ENCODE measurements around the gene RFXAP.

Gene RFXAP

DNA sequence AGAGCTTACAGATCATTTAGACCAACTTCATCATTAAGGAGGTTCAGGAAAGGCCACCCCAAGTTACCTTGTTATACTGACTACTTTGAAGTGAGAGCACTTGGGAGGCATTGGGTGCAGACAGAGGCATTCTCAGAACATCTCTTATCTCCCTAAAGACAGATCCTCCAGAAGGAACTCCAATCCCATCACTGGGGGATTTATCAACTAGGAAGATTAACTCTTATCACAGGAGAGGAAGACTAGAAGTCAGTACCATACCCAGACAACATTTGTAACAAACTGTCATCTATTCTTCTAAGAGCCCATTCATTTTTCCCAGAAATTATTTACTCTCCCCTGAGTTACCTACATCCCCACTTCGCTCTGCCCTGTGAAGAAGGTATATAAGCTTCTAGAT is 5.8 kb upstream of the RFXAP start:
- TF ChIP-seq, protein P1, sequence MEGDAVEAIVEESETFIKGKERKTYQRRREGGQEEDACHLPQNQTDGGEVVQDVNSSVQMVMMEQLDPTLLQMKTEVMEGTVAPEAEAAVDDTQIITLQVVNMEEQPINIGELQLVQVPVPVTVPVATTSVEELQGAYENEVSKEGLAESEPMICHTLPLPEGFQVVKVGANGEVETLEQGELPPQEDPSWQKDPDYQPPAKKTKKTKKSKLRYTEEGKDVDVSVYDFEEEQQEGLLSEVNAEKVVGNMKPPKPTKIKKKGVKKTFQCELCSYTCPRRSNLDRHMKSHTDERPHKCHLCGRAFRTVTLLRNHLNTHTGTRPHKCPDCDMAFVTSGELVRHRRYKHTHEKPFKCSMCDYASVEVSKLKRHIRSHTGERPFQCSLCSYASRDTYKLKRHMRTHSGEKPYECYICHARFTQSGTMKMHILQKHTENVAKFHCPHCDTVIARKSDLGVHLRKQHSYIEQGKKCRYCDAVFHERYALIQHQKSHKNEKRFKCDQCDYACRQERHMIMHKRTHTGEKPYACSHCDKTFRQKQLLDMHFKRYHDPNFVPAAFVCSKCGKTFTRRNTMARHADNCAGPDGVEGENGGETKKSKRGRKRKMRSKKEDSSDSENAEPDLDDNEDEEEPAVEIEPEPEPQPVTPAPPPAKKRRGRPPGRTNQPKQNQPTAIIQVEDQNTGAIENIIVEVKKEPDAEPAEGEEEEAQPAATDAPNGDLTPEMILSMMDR (IDR thresholded peaks at IDR 0.05; ENCODE audit: low read depth, low read length, missing control alignments), result no peak
- no peak overlapping the region for H3K4me3 ChIP-seq (replicated peaks; ENCODE audit: low read depth, low read length)
- no peak for DNase-seq (ENCODE audit: extremely low read depth, low read depth)

DNA sequence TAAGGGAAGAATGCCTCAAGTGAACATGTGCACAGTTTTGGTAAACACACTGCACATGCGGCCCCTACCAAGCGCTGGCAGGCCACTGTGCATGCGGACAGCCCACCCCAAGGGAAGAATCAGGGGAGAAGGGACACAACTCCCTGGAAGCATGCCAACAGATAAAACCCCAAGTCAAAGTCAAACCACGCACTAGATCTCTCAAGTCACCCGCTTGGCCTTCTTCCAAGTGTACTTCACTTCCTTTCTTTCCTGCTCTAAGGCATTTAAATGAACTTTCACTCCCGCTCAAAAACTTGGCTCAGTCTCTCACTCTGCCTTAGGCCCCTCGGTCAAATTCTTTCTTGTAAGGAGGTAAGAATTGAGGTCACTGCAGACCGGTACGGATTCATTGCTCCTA is 4.6 kb upstream of the RFXAP start:
- no peak for DNase-seq (ENCODE audit: extremely low read depth, low read depth)
- no peak overlapping the region for H3K4me3 ChIP-seq (replicated peaks; ENCODE audit: low read depth, low read length)
- TF ChIP-seq, protein P1 (IDR thresholded peaks at IDR 0.05; ENCODE audit: low read depth, low read length, missing control alignments), result no peak

DNA sequence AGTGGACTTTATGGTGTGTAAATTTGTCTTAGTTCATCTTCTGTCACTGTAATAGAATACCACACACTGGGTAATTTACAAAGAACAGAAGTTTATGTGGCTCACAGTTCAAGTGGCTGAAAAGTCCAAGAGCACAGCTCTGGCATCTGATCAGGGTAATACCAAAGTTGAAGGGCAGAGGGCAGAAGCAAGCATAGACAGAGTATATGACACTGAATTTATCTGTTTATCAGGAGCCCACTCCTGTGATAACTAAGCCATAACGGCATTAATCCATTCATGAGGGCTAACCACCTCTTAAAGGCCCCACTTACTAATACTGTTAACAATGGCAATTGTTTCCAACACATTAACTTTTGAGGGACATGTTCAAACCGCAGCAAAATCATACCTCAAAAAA is 4.0 kb upstream of the RFXAP start:
- TF ChIP-seq, protein P1 (IDR thresholded peaks at IDR 0.05; ENCODE audit: low read depth, low read length, missing control alignments), result peak; percentile 30
- no peak overlapping the region for H3K4me3 ChIP-seq (replicated peaks; ENCODE audit: low read depth, low read length)
- DNase-seq (ENCODE audit: extremely low read depth, low read depth), result no peak

DNA sequence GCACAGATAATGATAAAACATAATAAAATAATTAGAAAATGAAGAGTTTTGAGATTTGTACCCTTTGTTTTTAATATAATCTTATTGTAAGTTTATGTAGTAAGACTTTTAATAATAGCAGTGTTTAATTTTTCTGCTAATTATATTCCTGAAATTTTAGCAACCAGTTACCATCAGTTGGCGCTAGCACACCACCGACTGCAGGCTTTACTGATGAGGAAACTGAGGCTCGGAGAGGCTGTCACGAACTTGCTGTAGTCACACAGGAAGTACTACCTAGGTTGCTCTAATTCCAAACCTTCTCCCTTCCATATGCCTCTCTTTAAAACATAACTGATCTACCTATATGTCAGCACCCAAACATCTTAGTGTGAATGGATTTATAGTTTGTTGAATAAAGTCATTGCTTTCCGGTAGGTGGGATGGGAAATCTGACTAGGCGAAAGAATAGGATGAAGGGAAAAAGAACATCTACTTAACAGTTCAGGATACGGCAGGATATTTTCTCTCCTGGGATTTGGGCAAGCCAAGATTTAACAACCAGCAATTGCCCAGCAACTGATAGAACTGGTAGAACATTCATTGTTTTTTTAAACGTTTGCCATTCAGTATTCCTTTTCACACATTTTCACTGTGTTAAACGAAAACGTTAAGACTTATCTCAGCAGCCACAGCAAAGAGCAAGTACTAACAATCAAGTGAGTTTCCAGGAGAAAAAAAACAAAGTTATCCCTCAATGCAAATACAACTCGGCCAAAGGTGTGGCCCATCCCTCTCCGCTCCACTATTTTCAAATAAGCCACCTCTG is 822 bp upstream of the RFXAP start:
- TF ChIP-seq, protein P1 (IDR thresholded peaks at IDR 0.05; ENCODE audit: low read depth, low read length, missing control alignments), result no peak
- peak overlapping the region; percentile 65 for H3K4me3 ChIP-seq (replicated peaks; ENCODE audit: low read depth, low read length)
- DNase-seq (ENCODE audit: extremely low read depth, low read depth), result no peak

DNA sequence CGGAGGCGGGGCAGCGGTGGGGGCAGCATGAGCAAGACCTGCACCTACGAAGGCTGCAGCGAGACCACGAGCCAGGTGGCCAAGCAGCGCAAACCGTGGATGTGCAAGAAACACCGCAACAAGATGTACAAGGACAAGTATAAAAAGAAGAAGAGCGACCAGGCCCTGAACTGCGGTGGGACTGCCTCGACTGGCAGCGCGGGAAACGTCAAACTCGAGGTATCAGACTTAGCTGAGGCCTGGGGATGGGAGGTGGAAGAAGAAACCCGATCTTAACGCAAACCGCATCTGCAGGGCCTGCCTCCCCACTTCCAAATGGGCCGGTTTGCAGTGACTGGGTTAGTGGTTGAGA is 693 bp downstream of the RFXAP start:
- DNase-seq (ENCODE audit: extremely low read depth, low read depth), result no peak
- H3K4me3 ChIP-seq (replicated peaks; ENCODE audit: low read depth, low read length), result peak overlapping the region; percentile 65
- TF ChIP-seq, protein P1 (IDR thresholded peaks at IDR 0.05; ENCODE audit: low read depth, low read length, missing control alignments), result no peak

DNA sequence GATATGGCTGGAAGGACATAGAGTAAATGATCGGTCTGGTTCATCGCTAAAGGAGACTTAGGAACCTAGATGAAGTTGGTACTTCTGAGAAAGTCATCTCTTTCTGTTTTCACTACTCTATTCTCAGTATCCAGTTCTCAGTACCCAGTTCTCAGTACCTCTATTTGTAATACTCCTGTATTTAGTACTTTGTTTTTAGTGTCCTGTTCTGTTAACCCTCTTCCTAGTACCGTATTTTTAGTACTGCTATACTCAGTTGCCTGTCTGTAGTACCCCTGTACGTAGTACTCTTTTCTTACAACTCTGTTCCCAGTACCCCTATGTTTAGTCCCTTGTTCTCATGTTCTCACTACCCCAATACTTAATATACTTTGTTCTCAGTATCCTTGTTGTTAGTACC is 1.2 kb downstream of the RFXAP start:
- DNase-seq (ENCODE audit: extremely low read depth, low read depth), result no peak
- peak overlapping the region; percentile 65 for H3K4me3 ChIP-seq (replicated peaks; ENCODE audit: low read depth, low read length)
- TF ChIP-seq, protein P1 (IDR thresholded peaks at IDR 0.05; ENCODE audit: low read depth, low read length, missing control alignments), result no peak

DNA sequence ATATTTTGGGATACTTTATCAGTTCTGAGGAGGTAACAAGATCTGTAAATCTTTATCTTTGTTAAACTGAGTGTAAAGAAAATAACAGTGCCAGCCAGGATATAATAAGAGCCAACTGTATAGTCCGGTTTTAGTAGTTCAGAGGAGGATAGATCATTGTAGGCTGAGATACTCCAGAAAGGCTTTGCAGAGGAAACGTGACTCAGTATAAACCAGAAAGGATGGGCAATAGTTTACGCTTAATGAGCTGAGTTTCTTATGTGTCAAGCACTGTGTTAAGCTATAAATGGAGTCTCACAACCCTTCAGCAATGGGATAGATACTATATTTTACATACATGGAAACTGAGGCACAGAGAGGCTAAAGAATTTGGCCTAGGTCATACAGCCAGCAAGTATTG is 3.8 kb downstream of the RFXAP start:
- TF ChIP-seq, protein P1 (IDR thresholded peaks at IDR 0.05; ENCODE audit: low read depth, low read length, missing control alignments), result no peak
- H3K4me3 ChIP-seq (replicated peaks; ENCODE audit: low read depth, low read length), result no peak overlapping the region
- DNase-seq (ENCODE audit: extremely low read depth, low read depth), result no peak
